H9 (cell line): ENCODE results near the gene COL18A1. TPM values are rescaled to one million over a fixed set of nuclear protein-coding genes. Genes with fewer than 3 reads are reported as not detected.

ENCODE experiments used
- DNase-seq: peaks from one replicate; pipeline ENCODE4 v3.0.0-alpha.2; 2017
- H2AFZ ChIP-seq: one replicate; pipeline ENCODE4 v1.6.1; 2013; ENCODE audit warnings: mild to moderate bottlenecking, low read length, control low read depth, moderate library complexity
- H2AK5ac ChIP-seq: 2 replicates; pipeline ENCODE4 v1.6.1; 2013; ENCODE audit warnings: low read length, control low read depth, mixed read lengths; ENCODE audit not compliant: insufficient read length
- H2BK120ac ChIP-seq: one replicate; pipeline ENCODE4 v1.6.1; 2013; ENCODE audit warnings: low read depth, mild to moderate bottlenecking, low read length, control low read depth, inconsistent platforms; ENCODE audit not compliant: poor library complexity, severe bottlenecking
- H2BK12ac ChIP-seq: 2 replicates; pipeline ENCODE4 v1.6.1; 2013; ENCODE audit warnings: low read length, control low read depth, mixed read lengths, low read depth; ENCODE audit not compliant: insufficient read length
- H2BK15ac ChIP-seq: 2 replicates; pipeline ENCODE4 v1.6.1; 2013; ENCODE audit warnings: low read depth, low read length, control low read depth
- H2BK20ac ChIP-seq: one replicate; pipeline ENCODE4 v1.6.1; 2013; ENCODE audit warnings: low read depth, mild to moderate bottlenecking, low read length, control low read depth, inconsistent platforms; ENCODE audit not compliant: poor library complexity, severe bottlenecking
- H2BK5ac ChIP-seq: 2 replicates; pipeline ENCODE4 v1.6.1; 2013; ENCODE audit warnings: low read length, control low read depth, mixed read lengths; ENCODE audit not compliant: insufficient read length
- H3K14ac ChIP-seq: 2 replicates; pipeline ENCODE4 v1.6.1; 2013; ENCODE audit warnings: low read length, control low read depth; ENCODE audit not compliant: insufficient read depth
- H3K18ac ChIP-seq: 2 replicates; pipeline ENCODE4 v1.6.1; 2013; ENCODE audit warnings: low read depth, mild to moderate bottlenecking, mixed read lengths, low read length, control low read depth; ENCODE audit not compliant: insufficient read length
- H3K23ac ChIP-seq: 2 replicates; pipeline ENCODE4 v1.6.1; 2013; ENCODE audit warnings: low read length, control low read depth, mixed read lengths, low read depth; ENCODE audit not compliant: insufficient read length
- H3K23me2 ChIP-seq: 2 replicates; pipeline ENCODE4 v1.6.1; 2013; ENCODE audit warnings: low read depth, mild to moderate bottlenecking, mixed read lengths, low read length, control low read depth; ENCODE audit not compliant: insufficient read length, poor library complexity, severe bottlenecking
- H3K27ac ChIP-seq: 2 replicates; pipeline ENCODE4 v1.5.1; 2013; ENCODE audit warnings: low read length, control low read depth, mixed read lengths, low read depth; ENCODE audit not compliant: insufficient read length
- H3K27me3 ChIP-seq: 2 replicates; pipeline ENCODE4 v1.6.1; 2013; ENCODE audit warnings: low read length, control low read depth, inconsistent platforms; ENCODE audit not compliant: insufficient read depth
- H3K4ac ChIP-seq: 2 replicates; pipeline ENCODE4 v1.6.1; 2013; ENCODE audit warnings: low read depth, mild to moderate bottlenecking, control low read depth, inconsistent platforms, low read length, moderate library complexity
- H3K4me1 ChIP-seq: 2 replicates; pipeline ENCODE4 v1.6.1; 2013; ENCODE audit warnings: low read length, control low read depth, inconsistent platforms; ENCODE audit not compliant: insufficient read depth
- H3K4me2 ChIP-seq: 2 replicates; pipeline ENCODE4 v1.6.1; 2013; ENCODE audit warnings: low read length, control low read depth, mixed read lengths; ENCODE audit not compliant: insufficient read length, insufficient read depth
- H3K56ac ChIP-seq: 2 replicates; pipeline ENCODE4 v1.6.1; 2013; ENCODE audit warnings: low read depth, mild to moderate bottlenecking, mixed read lengths, low read length, control low read depth; ENCODE audit not compliant: insufficient read length
- H3K79me1 ChIP-seq: 2 replicates; pipeline ENCODE4 v1.6.1; 2013; ENCODE audit warnings: low read depth, mild to moderate bottlenecking, moderate library complexity, low read length, control low read depth, inconsistent platforms; ENCODE audit not compliant: insufficient read depth, poor library complexity, severe bottlenecking
- H3K79me2 ChIP-seq: 2 replicates; pipeline ENCODE4 v1.6.1; 2013; ENCODE audit warnings: low read length, control low read depth, inconsistent platforms; ENCODE audit not compliant: insufficient read depth
- H3K9ac ChIP-seq: 2 replicates; pipeline ENCODE4 v1.6.1; 2013; ENCODE audit warnings: low read length, control low read depth, mixed read lengths; ENCODE audit not compliant: insufficient read length; ENCODE audit errors: extremely low read depth
- H3K9me3 ChIP-seq: one replicate; pipeline ENCODE4 v1.6.1; 2013; ENCODE audit warnings: low read depth, low read length, inconsistent platforms; ENCODE audit not compliant: control insufficient read depth
- H3T11ph ChIP-seq: one replicate; pipeline ENCODE4 v1.6.1; 2013; ENCODE audit warnings: mild to moderate bottlenecking, low read length, control low read depth, inconsistent platforms
- H4K20me1 ChIP-seq: one replicate; pipeline ENCODE4 v1.6.1; 2013; ENCODE audit not compliant: control insufficient read depth, insufficient read length, insufficient read depth
- H4K5ac ChIP-seq: 2 replicates; pipeline ENCODE4 v1.6.1; 2013; ENCODE audit warnings: low read depth, mild to moderate bottlenecking, mixed read lengths, low read length, control low read depth; ENCODE audit not compliant: insufficient read length
- H4K8ac ChIP-seq: replicated peaks from 2 replicates; pipeline ENCODE4 v1.6.1; 2013; ENCODE audit warnings: low read length, control low read depth, mixed read lengths, low read depth; ENCODE audit not compliant: insufficient read length
- H4K91ac ChIP-seq: 2 replicates; pipeline ENCODE4 v1.6.1; 2013; ENCODE audit warnings: low read depth, mild to moderate bottlenecking, moderate library complexity, mixed read lengths, low read length, control low read depth; ENCODE audit not compliant: insufficient read length
- H3K27ac Mint-ChIP-seq, 3 experiments: 2 replicates in 2 of 3; 3 replicates in 1 of 3; pipeline ENCODE4 v1.8.0; 2020 to 2021; ENCODE audit warnings: mixed read lengths in 3 of 3, mild to moderate bottlenecking in 1 of 3, moderate library complexity in 1 of 3
- H3K27me3 Mint-ChIP-seq: 2 replicates; pipeline ENCODE4 v1.8.0; 2021; ENCODE audit warnings: low read depth, mild to moderate bottlenecking, moderate library complexity, mixed read lengths
- H3K36me3 Mint-ChIP-seq, 3 experiments: 2 replicates in 2 of 3; 3 replicates in 1 of 3; pipeline ENCODE4 v1.8.0; 2020 to 2021; ENCODE audit warnings: low read depth in 3 of 3, mixed read lengths in 3 of 3; ENCODE audit not compliant: insufficient read depth in 1 of 3
- H3K4me1 Mint-ChIP-seq, 2 experiments: 2 replicates each; pipeline ENCODE4 v1.8.0; 2020; ENCODE audit warnings: mixed read lengths in 2 of 2
- H3K4me3 Mint-ChIP-seq, 2 experiments: 2 replicates in 1 of 2; 3 replicates in 1 of 2; pipeline ENCODE4 v1.8.0; 2020 to 2021; ENCODE audit warnings: mild to moderate bottlenecking in 2 of 2, mixed read lengths in 2 of 2, moderate library complexity in 1 of 2
- H3K9me3 Mint-ChIP-seq, 2 experiments: 2 replicates in 1 of 2; 3 replicates in 1 of 2; pipeline ENCODE4 v1.8.0; 2020; ENCODE audit warnings: mild to moderate bottlenecking in 2 of 2, mixed read lengths in 2 of 2, moderate library complexity in 1 of 2
- CTCF ChIP-seq: fragments of 200-600 bp; sonication (generic); conservative IDR thresholded peaks from 3 replicates; pipeline ENCODE4 v1.8.0; 2021; ENCODE audit warnings: antibody characterized with exemption, mild to moderate bottlenecking
- WGBS: extraction: QIAGEN DNeasy Blood & Tissue Kit; methylation state at CpG from one replicate; pipeline ENCODE4 v1.1.7; 2013; ENCODE audit warnings: missing lambda C conversion rate, low lambda C conversion rate, mixed read lengths; ENCODE audit not compliant: insufficient read length; ENCODE audit errors: extremely low coverage; 5-methylcytosine and 5-hydroxymethylcytosine counted together
- total RNA-seq: library from RNA; stranded (reverse); gene quantifications from 2 replicates; pipeline ENCODE4 v1.2.1, GENCODE V29; 2021

Gene COL18A1
- total RNA-seq, 1 experiment from 2014 or later, result 232 TPM

- H3K27me3 ChIP-seq, result no peaks in the 10 kb centered on the region
- H3K4me3 Mint-ChIP-seq, result no peak overlapping the region
- H4K5ac ChIP-seq, result no peak overlapping the region
- H3K79me1 ChIP-seq, result peaks cover 5% of the 10 kb centered on the region
- H3K79me2 ChIP-seq, result no peaks in the 10 kb centered on the region; the same call in 1 of the 2 replicates
- H3K27ac ChIP-seq, result no peak overlapping the region
- H2AK5ac ChIP-seq, result no peak overlapping the region
- no peak overlapping the region for H3K56ac ChIP-seq
- peak overlapping the region in 2 of 3 experiments; percentile 10 to 92; a peak in 5 of 7 replicates for H3K27ac Mint-ChIP-seq
- H4K20me1 ChIP-seq, result no peaks in the 10 kb centered on the region
- H3K23me2 ChIP-seq, result no peaks in the 10 kb centered on the region
- no peak overlapping the region for H2BK15ac ChIP-seq
- no peak overlapping the region for H4K8ac ChIP-seq
- no peak overlapping the region for H3K4ac ChIP-seq
- no peak overlapping the region for H2AFZ ChIP-seq
- peaks cover 30 to 68% (median 39%) of the 10 kb centered on the region in 3 experiments; a peak in 6 of 7 replicates for H3K36me3 Mint-ChIP-seq
- no peaks in the 10 kb centered on the region for H3K4me1 Mint-ChIP-seq
- H3K4me2 ChIP-seq, result no peak overlapping the region
- H3K4me1 ChIP-seq, result no peaks in the 10 kb centered on the region
- TF ChIP-seq CTCF, result no peak
- no peak overlapping the region for H4K91ac ChIP-seq
- H3K9me3 Mint-ChIP-seq, result peaks cover 0 to 2% of the 10 kb centered on the region in 2 experiments; a peak in 2 of 5 replicates
- H2BK12ac ChIP-seq, result no peak overlapping the region
- no peak overlapping the region for H2BK20ac ChIP-seq
- no peaks in the 10 kb centered on the region for H3K9me3 ChIP-seq
- H3T11ph ChIP-seq, result no peak overlapping the region
- DNase-seq, result no peak
- H3K27me3 Mint-ChIP-seq, result no peaks in the 10 kb centered on the region; the same call in 1 of the 2 replicates
- no peak overlapping the region for H3K23ac ChIP-seq
- H2BK5ac ChIP-seq, result no peak overlapping the region
- no peak overlapping the region for H3K14ac ChIP-seq
- WGBS, result no CpG with 5 or more reads among the region's 44 CpGs
- no peak overlapping the region for H2BK120ac ChIP-seq
- no peak overlapping the region for H3K18ac ChIP-seq
- H3K9ac ChIP-seq, result no peak overlapping the region
Observed at GRCh38 chr21:45477176-45478114, 72.5 kb downstream of the COL18A1 start.
